Transverse colon (tissue), 4 donors: ENCODE data around the gene TMCC3.

Source experiments
- POLR2A ChIP-seq: fragments of 450-650 bp; IDR thresholded peaks from one replicate; pipeline ENCODE4 v1.6.1; 2016; ENCODE audit warnings: antibody characterized with exemption, mild to moderate bottlenecking, moderate library complexity
- POLR2AphosphoS5 ChIP-seq, 3 donors: sonication (generic); formaldehyde crosslinking; IDR thresholded peaks; one replicate each; pipeline ENCODE4 v1.6.1; 2016; ENCODE audit warnings: antibody characterized with exemption in 3 of 3
- TF ChIP-seq, protein P1 (sequence below), 5 experiments: fragments of 200-600 bp in 3 of 5; fragments of 450-650 bp in 2 of 5; sonication (generic) in 3 of 5; IDR thresholded peaks; 1 replicate in 2 of 5; 2 replicates in 3 of 5; pipeline ENCODE4 v1.5.1; 2016 to 2017; ENCODE audit warnings: antibody characterized with exemption in 5 of 5, inconsistent platforms in 3 of 5, mild to moderate bottlenecking in 2 of 5, moderate library complexity in 1 of 5

DNA sequence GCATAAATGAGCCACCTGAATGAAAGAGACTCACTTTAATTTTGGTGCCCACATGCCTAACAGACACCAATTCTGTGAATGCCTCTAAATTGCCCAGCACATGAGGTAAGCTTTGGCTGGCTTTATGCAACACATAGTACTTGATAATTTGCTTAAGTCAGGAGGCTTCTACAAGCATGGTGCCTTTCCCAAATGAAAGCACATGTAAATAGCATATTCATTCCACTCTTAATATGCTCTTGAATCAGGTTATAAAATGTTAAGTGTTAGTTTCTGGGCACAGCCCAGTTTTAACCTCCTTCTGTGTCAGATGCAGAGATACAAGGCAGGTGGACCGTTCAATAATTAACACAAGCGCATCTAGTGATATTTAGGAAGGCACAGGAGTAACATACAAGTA is 15.6 kb downstream of the TMCC3 start:
- no peak for TF ChIP-seq POLR2AphosphoS5 (IDR thresholded peaks at IDR 0.05)
- TF ChIP-seq, protein P1, sequence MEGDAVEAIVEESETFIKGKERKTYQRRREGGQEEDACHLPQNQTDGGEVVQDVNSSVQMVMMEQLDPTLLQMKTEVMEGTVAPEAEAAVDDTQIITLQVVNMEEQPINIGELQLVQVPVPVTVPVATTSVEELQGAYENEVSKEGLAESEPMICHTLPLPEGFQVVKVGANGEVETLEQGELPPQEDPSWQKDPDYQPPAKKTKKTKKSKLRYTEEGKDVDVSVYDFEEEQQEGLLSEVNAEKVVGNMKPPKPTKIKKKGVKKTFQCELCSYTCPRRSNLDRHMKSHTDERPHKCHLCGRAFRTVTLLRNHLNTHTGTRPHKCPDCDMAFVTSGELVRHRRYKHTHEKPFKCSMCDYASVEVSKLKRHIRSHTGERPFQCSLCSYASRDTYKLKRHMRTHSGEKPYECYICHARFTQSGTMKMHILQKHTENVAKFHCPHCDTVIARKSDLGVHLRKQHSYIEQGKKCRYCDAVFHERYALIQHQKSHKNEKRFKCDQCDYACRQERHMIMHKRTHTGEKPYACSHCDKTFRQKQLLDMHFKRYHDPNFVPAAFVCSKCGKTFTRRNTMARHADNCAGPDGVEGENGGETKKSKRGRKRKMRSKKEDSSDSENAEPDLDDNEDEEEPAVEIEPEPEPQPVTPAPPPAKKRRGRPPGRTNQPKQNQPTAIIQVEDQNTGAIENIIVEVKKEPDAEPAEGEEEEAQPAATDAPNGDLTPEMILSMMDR (IDR thresholded peaks at IDR 0.05): no peak
- TF ChIP-seq POLR2A: no peak
